ENCODE results near the gene MYOZ3.

- TF ChIP-seq CTCF (IDR thresholded peaks at IDR 0.05; ENCODE audit: poor library complexity, severe bottlenecking), result no peak
- TF ChIP-seq EZH2 (IDR thresholded peaks at IDR 0.05; ENCODE audit: borderline replicate concordance, insufficient read depth, low read length, poor library complexity, severe bottlenecking), result no peak
- no peak for TF ChIP-seq POLR2AphosphoS5 (IDR thresholded peaks at IDR 0.05)
- no peak for TF ChIP-seq TAF1 (IDR thresholded peaks at IDR 0.05; ENCODE audit: low read depth)
- TF ChIP-seq EP300 (conservative IDR thresholded peaks at IDR 0.05; ENCODE audit: poor library complexity, severe bottlenecking), result no peak
- no peak for TF ChIP-seq REST (IDR thresholded peaks at IDR 0.05; ENCODE audit: borderline replicate concordance)
- TF ChIP-seq RAD21 (conservative IDR thresholded peaks at IDR 0.05), result no peak
Observed at GRCh38 chr5:150660108-150660831, 781 bp upstream of the MYOZ3 start.
